ENCODE results near the gene IMP4. TPM values are rescaled to one million over a fixed set of nuclear protein-coding genes. Genes with fewer than 3 reads are reported as not detected.

The IMP4 gene
- polyA plus RNA-seq, 1 of the 3 experiments (the other 2 are of a cell fraction), result 252 TPM

DNA sequence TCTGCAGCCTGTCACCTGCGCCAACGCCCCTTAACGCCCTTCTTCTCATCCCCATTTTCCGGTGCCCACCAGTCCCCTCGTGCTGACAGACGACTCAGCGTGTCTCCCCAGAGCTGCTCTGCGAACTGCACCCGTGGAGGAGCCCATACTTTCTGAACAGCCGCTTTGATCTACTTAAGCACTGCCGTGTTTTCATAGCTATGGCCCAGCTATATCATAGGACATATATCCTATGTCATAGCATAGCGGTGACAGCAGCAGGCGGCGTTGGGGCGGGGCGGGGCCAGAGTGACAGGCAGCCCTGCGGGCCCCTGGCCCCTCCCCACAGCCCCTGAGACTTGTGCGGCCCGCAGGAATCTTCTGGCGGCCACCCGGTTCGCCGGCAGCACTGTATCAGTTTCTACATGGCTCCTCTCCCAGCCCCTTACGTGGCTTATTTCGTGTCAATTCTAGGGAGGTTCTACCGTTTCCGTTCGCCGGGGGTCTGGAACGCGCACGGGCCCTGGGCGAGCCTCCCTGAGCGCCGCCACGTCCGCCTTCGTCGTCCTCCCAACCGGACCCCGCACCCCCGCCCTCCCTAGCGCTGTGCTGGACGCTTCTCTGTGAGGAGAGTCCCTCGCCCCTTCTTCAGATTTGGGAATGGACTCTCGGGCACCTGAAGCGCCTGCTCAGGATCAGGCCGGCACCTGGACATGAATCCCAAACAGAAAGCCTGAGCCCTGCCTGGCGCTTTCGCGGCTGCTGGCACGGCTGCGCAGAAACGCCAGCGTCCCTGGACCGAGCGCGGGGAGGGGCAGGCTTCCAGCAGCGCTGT is 48.6 kb downstream of the IMP4 start (continued):
- TF ChIP-seq FOXJ3 (CRISPR knock-in tag; IDR thresholded peaks at IDR 0.05) (no peak), MEF2A (IDR thresholded peaks at IDR 0.05; ENCODE audit: borderline replicate concordance, low read depth) (no peak), EP300 (IDR thresholded peaks at IDR 0.05; ENCODE audit: borderline replicate concordance in 1 of 2, low read depth in 1 of 2, low read length in 1 of 2) (no peak), TCF12 (IDR thresholded peaks at IDR 0.05) (no peak), NFIC (IDR thresholded peaks at IDR 0.05; ENCODE audit: borderline replicate concordance) (no peak)
- TF ChIP-seq, protein P1, sequence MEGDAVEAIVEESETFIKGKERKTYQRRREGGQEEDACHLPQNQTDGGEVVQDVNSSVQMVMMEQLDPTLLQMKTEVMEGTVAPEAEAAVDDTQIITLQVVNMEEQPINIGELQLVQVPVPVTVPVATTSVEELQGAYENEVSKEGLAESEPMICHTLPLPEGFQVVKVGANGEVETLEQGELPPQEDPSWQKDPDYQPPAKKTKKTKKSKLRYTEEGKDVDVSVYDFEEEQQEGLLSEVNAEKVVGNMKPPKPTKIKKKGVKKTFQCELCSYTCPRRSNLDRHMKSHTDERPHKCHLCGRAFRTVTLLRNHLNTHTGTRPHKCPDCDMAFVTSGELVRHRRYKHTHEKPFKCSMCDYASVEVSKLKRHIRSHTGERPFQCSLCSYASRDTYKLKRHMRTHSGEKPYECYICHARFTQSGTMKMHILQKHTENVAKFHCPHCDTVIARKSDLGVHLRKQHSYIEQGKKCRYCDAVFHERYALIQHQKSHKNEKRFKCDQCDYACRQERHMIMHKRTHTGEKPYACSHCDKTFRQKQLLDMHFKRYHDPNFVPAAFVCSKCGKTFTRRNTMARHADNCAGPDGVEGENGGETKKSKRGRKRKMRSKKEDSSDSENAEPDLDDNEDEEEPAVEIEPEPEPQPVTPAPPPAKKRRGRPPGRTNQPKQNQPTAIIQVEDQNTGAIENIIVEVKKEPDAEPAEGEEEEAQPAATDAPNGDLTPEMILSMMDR (IDR thresholded peaks at IDR 0.05), result no peak
- TF ChIP-seq, protein P2, sequence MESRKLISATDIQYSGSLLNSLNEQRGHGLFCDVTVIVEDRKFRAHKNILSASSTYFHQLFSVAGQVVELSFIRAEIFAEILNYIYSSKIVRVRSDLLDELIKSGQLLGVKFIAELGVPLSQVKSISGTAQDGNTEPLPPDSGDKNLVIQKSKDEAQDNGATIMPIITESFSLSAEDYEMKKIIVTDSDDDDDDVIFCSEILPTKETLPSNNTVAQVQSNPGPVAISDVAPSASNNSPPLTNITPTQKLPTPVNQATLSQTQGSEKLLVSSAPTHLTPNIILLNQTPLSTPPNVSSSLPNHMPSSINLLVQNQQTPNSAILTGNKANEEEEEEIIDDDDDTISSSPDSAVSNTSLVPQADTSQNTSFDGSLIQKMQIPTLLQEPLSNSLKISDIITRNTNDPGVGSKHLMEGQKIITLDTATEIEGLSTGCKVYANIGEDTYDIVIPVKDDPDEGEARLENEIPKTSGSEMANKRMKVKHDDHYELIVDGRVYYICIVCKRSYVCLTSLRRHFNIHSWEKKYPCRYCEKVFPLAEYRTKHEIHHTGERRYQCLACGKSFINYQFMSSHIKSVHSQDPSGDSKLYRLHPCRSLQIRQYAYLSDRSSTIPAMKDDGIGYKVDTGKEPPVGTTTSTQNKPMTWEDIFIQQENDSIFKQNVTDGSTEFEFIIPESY (IDR thresholded peaks at IDR 0.05; ENCODE audit: borderline replicate concordance, low read depth), result no peak

DNA sequence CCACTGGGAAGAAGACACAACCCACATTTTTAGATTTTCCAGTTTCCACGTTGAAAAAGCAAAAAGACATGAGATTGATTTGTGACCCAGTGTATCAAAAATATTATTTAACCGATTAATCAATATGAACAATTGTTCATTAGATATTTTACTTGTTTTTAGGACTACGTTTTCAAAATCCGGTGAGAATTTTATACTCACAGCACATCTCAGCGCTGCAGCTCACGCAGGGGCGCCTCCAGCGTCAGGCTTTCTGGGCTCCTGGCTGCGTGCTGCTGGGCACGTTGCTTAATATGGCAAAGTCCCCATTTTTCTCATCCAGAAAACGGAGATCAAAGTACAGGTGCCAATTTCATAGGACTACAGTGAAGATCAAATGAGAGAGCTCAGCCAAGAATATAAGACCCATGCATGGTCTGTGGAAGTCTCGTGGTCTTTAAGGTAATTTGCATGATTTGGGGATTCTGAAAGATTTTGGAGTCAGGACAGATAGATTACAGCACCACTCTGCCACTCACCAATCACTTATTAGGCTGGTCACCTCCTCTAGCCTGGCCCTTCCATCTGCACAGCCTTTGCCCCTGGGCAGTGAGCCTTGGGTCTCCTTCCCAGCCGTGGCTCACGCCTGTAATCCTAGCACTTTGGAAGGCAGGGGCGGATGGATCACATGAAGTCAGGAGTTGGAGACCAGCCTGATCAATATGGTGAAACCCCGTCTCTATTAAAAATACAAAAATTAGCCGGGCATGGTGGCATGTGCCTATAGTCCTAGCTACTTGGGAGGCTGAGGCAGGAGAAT is 49.4 kb downstream of the IMP4 start:
- peak overlapping the region; percentile 91; the same call in 1 of the 2 replicates for H2AFZ ChIP-seq (ENCODE audit: low read depth)
- DNase-seq, result peak; percentile 58
- peak overlapping the region; percentile 71 to 73 for H3K4me3 ChIP-seq (ENCODE audit: low read depth in 2 of 2, low read length in 1 of 2)
- TF ChIP-seq JUND (IDR thresholded peaks at IDR 0.05) (no peak), GATA2 (CRISPR knock-in tag; IDR thresholded peaks at IDR 0.05) (no peak), TAF1 (IDR thresholded peaks at IDR 0.05; ENCODE audit: borderline replicate concordance, low read depth, low read length) (no peak), RXRA (IDR thresholded peaks at IDR 0.05; ENCODE audit: borderline replicate concordance, low read depth) (no peak), NFIC (IDR thresholded peaks at IDR 0.05; ENCODE audit: borderline replicate concordance) (no peak)
- TF ChIP-seq, protein P3, sequence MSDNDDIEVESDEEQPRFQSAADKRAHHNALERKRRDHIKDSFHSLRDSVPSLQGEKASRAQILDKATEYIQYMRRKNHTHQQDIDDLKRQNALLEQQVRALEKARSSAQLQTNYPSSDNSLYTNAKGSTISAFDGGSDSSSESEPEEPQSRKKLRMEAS (IDR thresholded peaks at IDR 0.05; ENCODE audit: low read depth), result peak; percentile 69; the same call in 1 of the 2 replicates
- TF ChIP-seq, protein P1 (IDR thresholded peaks at IDR 0.05), result peak; percentile 24; the same call in 1 of the 2 replicates
- H3K9me3 ChIP-seq, result no peaks in the 10 kb centered on the region
- H3K4me2 ChIP-seq, result peak overlapping the region; percentile 87
- no peaks in the 10 kb centered on the region for H3K79me2 ChIP-seq (ENCODE audit: insufficient read depth)
- peak overlapping the region; percentile 72 to 90 for H3K27ac ChIP-seq (ENCODE audit: low read depth in 2 of 2, low read length in 1 of 2)
- H4K20me1 ChIP-seq (ENCODE audit: insufficient read depth), result no peaks in the 10 kb centered on the region
- H3K9ac ChIP-seq, result peak overlapping the region; percentile 64
- H3K27me3 ChIP-seq (ENCODE audit: insufficient read depth), result no peaks in the 10 kb centered on the region
- 31% methylated on average over 17 of the region's 17 CpGs for WGBS (ENCODE audit: low lambda C conversion rate)
- ChIA-PET CTCF (interaction anchor here (5.2 kb wide), 1 partner anchor 19 kb away, joined by 18 read pairs; no protein-coding TSS in a partner anchor), POLR2A (interaction anchor here (0.6 to 3.2 kb wide), 2 partner anchors 50 to 405 kb away, joined by 4 to 10 read pairs; partner anchors contain the start of gene IMP4)
- peaks cover 0 to 10% of the 10 kb centered on the region in 2 experiments; a peak in 1 of 4 replicates for H3K4me1 ChIP-seq (ENCODE audit: control insufficient read depth in 1 of 2, insufficient read depth in 2 of 2, low read depth in 1 of 2, low read length in 1 of 2)
- H3K36me3 ChIP-seq (replicated peaks in 1 of 2; ENCODE audit: control insufficient read depth in 1 of 2, insufficient read depth in 2 of 2, low read length in 1 of 2), result no peaks in the 10 kb centered on the region
- peaks cover 4% of the 10 kb centered on the region for H3F3A ChIP-seq (replicated peaks; ENCODE audit: insufficient read depth)
- H3K9me2 ChIP-seq, result no peaks in the 10 kb centered on the region

Data from SK-N-SH (cell line).